T follicular helper cell (primary cell): ENCODE data around the gene SLC7A8.

ENCODE experiments used
- DNase-seq: peaks from one replicate; pipeline ENCODE4 v3.0.0-alpha.2; 2020; ENCODE audit warnings: low read depth

The SLC7A8 gene

DNA sequence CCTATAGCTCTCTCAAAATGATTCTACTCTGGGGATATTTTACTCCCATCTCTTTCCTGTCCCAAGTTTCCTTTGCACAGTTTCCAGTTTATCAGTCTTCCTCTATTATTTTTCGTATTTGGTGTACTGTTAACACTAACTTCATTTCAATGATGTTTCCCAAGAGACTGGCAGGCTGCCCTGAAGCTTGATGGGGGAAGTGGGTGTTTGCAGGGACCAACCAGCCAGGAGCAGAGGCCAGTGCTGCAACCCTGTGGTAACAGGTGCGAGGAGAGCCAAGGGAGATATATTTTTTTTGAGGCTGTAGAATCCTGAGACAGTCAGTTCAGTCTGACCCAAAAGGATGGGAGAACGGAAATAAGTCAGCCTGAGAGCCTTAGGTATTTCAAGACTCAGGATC, 52.6 kb downstream of the SLC7A8 start:
- no peak for DNase-seq

DNA sequence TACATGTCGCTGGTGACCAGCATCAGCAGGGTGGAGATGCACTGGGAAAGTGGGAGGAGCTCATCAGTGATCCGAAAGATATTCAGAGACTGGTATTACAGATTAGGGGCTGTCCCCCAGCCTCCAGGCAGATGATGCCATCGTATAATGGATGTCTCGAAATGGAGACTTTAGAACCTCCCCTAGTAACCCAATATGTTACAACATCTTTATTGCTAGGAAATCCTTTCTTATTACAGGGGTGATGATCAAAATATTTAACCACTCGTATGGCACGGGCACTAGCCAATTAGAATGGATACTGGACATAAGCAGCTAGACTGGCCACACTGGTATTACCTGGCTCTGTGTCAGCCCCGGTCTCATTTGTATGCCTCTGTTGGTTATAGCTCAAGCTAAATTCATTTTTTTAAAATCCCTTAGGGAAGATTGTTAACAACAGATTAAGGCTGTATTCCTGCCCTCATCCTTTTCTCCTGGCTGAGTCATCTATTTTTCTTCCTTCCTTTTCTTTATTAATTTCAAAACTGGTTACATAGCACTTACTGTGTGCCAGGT, 53.6 kb downstream of the SLC7A8 start:
- no peak for DNase-seq

- no peak for DNase-seq
These were observed 54.3 kb downstream of the SLC7A8 start for GRCh38 chr14:23128969-23129758.

DNA sequence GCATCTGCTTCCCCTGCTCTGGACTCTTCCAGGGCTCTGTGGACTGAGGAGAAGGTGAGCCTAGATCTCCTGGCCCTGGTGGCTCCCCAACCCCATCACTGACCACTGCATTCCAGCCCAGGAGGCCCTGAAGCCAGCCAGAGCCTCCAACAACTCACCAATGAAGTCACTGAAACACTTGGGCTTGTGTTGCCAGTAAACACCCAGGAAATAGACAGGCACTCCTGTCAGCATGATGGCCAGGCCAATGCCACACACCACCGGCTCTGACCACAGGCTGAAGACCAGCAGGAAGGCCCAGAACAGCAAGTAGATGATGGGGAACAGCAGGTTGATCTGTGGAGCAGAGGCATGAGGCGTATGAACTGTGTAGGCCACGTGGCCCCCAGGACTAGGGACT, 55.6 kb downstream of the SLC7A8 start:
- DNase-seq, result no peak

GRCh38 chr14:23126548-23127278, 56.7 kb downstream of the SLC7A8 start:
- no peak for DNase-seq

DNA sequence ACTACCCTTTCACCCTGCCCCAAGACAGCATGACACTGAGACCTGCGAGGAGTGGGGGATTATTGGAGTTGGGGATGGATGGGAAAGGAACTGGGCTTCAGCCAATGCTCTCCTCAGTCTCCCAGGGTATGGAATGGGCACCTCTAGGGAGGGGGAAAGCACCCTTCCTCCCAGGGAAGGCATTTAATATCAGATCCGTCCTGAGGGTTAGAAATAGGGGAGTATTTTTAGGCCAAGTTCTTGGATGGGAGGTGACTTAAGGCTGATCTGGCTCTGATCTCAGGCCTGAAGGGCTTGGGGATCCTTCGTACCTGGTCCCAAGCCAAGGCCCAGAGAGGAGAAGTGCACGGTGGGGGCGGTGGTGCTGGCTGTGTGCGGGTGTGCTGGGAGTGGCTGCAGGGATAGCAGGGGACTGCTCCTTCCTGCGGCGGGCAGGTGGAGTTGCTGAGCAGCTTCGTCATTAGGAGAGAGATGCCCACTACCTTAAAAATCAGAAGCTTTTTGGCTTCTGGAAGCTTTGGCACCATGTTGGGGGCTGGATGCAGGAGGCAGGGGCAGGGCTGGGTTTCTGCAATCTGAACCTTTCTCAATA, 57.4 kb downstream of the SLC7A8 start:
- DNase-seq, result no peak

- no peak for DNase-seq
These were observed 58.4 kb downstream of the SLC7A8 start for GRCh38 chr14:23125011-23125410.

DNA sequence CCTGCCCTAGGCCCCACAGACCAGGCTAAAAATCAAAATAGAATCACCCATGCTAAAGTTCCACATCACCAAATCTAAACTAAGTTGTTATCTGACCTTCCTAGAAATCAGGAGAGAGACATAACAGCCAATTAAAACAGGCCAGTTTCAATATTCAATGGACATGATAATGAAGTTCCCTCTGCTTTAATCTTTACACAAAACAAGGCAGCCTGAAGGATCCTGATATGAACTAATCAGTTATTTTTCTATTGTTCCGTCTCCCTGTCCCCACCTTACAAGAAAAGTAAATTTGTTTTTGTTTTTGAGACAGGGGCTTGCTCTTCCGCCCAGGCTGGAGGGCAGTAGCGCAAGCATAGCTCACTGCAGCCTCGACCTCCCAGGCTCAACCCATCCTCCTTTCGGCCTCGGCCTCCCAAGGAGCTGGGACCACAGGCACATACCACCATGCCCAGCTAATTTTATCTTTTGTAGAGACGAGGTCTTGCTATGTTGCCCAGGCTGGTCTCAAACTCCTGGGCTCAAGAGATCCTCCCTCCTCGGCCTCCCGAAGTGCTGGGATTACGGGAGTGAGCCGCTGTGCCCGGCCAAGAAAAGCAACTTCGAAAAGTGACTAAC, 59.0 kb downstream of the SLC7A8 start:
- DNase-seq, result no peak

DNA sequence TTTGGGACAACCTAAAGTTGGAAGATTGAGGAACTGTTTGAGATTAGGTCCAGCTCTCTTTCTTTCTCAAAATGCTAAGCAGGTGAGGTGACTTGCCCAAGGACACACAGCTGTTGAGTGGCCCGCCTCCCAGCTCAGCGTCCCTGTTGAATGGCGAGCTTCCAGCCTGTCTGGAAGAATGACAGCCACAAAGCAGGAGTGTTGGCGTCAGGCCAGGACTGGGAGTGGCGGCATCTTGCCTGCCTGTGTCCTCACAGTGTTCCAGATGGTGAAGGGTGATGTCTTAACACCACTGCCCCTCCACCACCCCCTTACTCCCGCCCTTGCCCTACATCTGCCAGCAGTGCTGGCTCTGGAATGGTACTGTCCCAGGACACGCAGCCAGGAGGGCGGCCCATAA, 60.0 kb downstream of the SLC7A8 start:
- DNase-seq, result no peak

DNA sequence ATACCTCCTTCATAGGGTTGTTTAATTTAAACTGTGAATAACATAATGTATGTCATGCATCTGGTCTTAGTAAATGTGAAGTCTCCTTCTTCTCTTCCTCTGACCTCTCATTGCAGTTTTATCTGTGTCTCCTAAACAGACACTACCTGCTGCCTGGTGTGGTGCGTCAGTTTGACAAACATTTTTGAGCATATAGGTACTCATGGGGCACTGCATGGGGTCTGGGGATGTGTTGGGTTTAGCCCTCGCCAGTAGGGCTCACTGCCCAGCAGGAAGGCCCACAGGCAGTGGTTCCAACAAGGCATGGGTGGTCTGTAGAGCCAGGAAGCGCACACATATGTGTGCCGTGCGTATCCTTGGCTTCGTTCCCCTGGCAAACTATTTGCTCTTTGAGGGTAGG, 61.4 kb downstream of the SLC7A8 start:
- no peak for DNase-seq

DNA sequence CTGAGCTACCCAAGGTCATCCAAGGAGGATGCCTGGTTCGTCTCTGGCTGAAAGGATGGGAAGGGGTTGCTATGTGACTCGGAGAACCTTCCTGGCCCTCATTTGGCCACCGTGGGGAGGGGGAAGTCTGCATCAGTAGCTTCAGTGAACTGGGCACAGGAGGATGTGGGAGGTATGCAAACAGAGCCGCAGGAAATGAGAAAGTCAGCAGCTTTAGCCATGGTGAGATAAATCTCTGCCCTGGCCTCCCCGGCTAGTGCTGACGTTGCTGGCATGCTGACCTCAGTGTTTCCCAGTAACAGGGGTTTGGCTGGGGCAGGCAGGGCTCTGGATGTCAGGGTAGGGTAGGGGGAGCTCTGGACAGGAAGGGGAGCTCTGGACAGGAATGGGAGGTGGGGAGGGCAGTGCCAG, 62.1 kb downstream of the SLC7A8 start:
- no peak for DNase-seq

GRCh38 chr14:23120541-23121251, 62.8 kb downstream of the SLC7A8 start:
- peak; percentile 60 for DNase-seq

DNA sequence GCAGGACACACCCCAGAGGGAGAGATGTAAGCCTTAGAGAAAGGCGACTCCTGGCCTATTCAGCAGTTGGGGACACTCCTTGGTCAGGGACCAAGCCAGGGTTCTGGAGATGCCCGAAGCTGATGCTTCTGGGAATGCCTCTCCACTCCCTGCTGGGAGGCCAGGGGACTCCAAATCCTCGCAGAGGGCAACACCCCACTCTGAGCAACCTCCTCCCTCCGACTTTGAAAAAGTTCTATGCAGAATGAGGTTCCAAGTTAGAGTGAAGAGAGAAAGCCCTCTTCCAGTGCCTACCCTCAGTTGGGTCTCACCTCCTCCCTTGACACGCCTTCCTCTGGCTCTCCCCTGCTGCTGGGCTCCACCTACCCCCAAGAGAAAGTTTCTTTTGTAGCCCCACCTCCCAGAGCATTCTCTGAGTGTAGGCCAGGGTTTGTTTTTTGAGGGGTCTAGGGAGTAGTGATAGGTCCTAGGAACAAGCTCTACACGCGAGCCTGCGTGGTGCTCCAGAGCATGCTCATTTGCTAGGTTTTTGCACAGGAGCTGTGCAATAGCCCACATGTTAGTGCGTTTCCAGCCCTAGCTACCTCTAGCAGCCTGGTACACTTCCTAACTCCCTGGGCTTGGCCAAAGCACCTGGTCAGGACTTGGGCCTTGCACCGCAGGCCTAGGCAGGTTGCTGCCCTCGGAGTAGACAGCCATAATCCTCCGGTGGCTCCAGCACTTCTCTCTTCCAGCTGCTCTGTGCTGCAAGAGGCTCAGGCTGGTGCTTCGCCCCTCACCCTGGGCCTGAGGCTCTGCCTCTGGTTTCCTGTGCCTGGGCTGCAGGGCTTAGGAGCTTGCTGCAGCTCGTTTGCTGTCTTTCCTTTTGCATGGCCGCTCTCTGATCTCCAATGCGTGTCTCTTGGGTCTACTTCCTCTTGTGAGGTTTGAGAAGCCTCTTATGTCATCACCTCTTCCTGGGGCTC, 63.8 kb downstream of the SLC7A8 start:
- DNase-seq, result peak; percentile 14

- no peak for DNase-seq
These were observed 64.7 kb downstream of the SLC7A8 start, which contains the start of gene CEBPE for GRCh38 chr14:23118506-23119362. TSS of gene CEBPE (minus strand) at chr14:23119255. CDS start at chr14:23119091, 164 bp downstream.

DNA sequence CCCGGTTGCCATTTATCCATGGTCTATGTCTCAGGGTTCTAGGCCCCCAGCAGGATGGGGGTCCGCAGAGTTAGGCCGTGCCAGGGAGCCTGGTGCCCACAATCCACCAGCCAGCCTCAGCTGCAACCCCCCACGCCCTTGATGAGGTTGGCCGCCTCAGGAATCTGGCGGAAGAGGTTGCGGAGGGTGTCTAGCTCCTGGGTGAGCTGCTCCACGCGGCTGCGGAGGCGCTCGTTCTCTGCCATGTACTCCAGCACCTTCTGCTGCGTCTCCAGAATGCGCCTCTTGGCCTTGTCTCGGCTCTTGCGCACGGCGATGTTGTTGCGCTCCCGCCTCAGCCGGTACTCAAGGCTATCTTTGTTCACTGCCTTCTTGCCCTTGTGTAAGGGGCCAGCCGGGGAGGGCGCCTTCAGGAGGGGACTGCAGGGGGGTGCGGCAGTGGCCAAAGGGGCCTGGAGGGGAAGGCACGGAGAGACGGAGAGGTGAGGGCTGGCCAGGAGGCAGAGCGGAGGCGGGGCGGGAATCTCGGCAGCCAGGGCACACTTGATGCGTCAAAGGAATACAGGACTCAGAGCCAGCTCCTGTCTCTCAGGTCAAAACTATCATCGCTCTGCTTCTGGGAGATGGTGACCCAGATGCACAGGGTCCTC, 66.0 kb downstream of the SLC7A8 start:
- no peak for DNase-seq

DNA sequence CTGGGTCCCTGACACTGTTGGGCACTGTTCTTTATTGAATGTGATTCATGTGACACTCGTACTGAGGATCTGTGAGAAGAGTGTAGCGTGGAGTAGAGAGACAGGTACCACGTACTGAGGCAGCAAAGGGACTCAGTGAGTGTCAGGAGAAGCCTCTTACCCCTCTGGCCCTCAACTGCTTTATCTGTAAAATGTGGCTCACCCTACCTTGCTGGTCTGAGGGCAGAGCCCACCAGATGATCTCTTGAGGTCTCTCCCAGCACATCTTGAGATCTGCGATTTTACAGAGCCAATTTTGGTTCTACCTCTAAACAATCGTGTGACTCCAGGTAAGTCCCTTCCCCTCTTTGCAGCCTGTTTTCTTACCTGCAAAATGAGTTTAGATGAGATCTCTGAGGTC, 67.5 kb downstream of the SLC7A8 start:
- DNase-seq, result no peak

- no peak for DNase-seq
These were observed 68.3 kb downstream of the SLC7A8 start for GRCh38 chr14:23115039-23115731.

- DNase-seq, result no peak
These were observed 68.8 kb downstream of the SLC7A8 start for GRCh38 chr14:23114669-23115038.
